WTC11 (cell line): ENCODE measurements around the gene MEGF9. TPM values are rescaled to one million over a fixed set of nuclear protein-coding genes. Genes with fewer than 3 reads are reported as not detected.

Experiments used
- ATAC-seq: fragments of 200-7000 bp; cut with Tn5 transposase; 2 replicates; pipeline ENCODE4 v1.10.0; 2021; ENCODE audit warnings: mild to moderate bottlenecking, moderate library complexity
- CTCF ChIA-PET: fragments of 300-600 bp; sonication (Branson Sonifier 250); formaldehyde crosslinking; loops from one replicate; lab custom pipeline; 2021; ENCODE audit warnings: antibody characterized with exemption; lab: Charles Lee
- POLR2A ChIA-PET: fragments of 350-600 bp; sonication (Branson Sonifier 250); formaldehyde crosslinking; loops from one replicate; lab custom pipeline; 2021; ENCODE audit warnings: antibody characterized with exemption; lab: Charles Lee
- DNase-seq: peaks from one replicate; pipeline ENCODE4 v3.0.0; 2021; ENCODE audit warnings: low spot score
- H3K27ac Mint-ChIP-seq: 2 replicates; pipeline ENCODE4 v1.8.0; 2021; ENCODE audit warnings: mixed read lengths
- H3K27me3 Mint-ChIP-seq: 2 replicates; pipeline ENCODE4 v1.8.0; 2021; ENCODE audit warnings: low read depth, mild to moderate bottlenecking, moderate library complexity, mixed read lengths
- H3K36me3 Mint-ChIP-seq: 2 replicates; pipeline ENCODE4 v1.8.0; 2021; ENCODE audit warnings: mixed read lengths
- H3K4me1 Mint-ChIP-seq: 2 replicates; pipeline ENCODE4 v1.8.0; 2022; ENCODE audit warnings: mixed read lengths
- H3K4me3 Mint-ChIP-seq: 2 replicates; pipeline ENCODE4 v1.8.0; 2021; ENCODE audit warnings: mild to moderate bottlenecking, moderate library complexity, mixed read lengths
- H3K9me3 Mint-ChIP-seq: 2 replicates; pipeline ENCODE4 v1.8.0; 2021; ENCODE audit warnings: mixed read lengths
- GRHL2 ChIP-seq: fragments of 250-450 bp; sonication (Bioruptor Pico); IDR thresholded peaks from 2 replicates; pipeline ENCODE4 v1.8.0; 2022; ENCODE audit warnings: mild to moderate bottlenecking, moderate library complexity; ENCODE audit not compliant: insufficient replicate concordance, severe bottlenecking
- HMGXB4 ChIP-seq: sonication (generic); formaldehyde crosslinking; IDR thresholded peaks from 2 replicates; pipeline ENCODE4 v1.8.1; 2023; ENCODE audit warnings: mild to moderate bottlenecking, moderate library complexity, missing genetic modification reagents
- MLX ChIP-seq: sonication (generic); formaldehyde crosslinking; IDR thresholded peaks from 2 replicates; pipeline ENCODE4 v1.8.1; 2023; ENCODE audit warnings: mild to moderate bottlenecking, missing genetic modification reagents, moderate library complexity
- NFYB ChIP-seq: sonication (generic); formaldehyde crosslinking; conservative IDR thresholded peaks from 2 replicates; pipeline ENCODE4 v1.8.0; 2022; ENCODE audit warnings: low read depth, missing genetic modification reagents
- SP1 ChIP-seq: sonication (generic); formaldehyde crosslinking; conservative IDR thresholded peaks from 2 replicates; pipeline ENCODE4 v1.8.1; 2022; ENCODE audit warnings: missing genetic modification reagents
- TEAD1 ChIP-seq: sonication (generic); formaldehyde crosslinking; IDR thresholded peaks from 2 replicates; pipeline ENCODE4 v1.8.0; 2022; ENCODE audit warnings: mild to moderate bottlenecking, missing genetic modification reagents
- ZNF232 ChIP-seq: sonication (generic); formaldehyde crosslinking; IDR thresholded peaks from 2 replicates; pipeline ENCODE4 v1.8.0; 2022; ENCODE audit warnings: mild to moderate bottlenecking, missing genetic modification reagents
- total RNA-seq: library from RNA; stranded (reverse); gene quantifications from 3 replicates; pipeline ENCODE4 v1.2.3, GENCODE V29; 2021
- TF ChIP-seq, protein P1 (sequence below): sonication (generic); formaldehyde crosslinking; IDR thresholded peaks from 2 replicates; pipeline ENCODE4 v1.8.0; 2022; ENCODE audit warnings: mild to moderate bottlenecking, missing genetic modification reagents
- TF ChIP-seq, protein P2 (sequence below): fragments of 200-600 bp; IDR thresholded peaks from 2 replicates; pipeline ENCODE4 v1.8.0; 2022; ENCODE audit warnings: antibody characterized with exemption
- TF ChIP-seq, protein P3 (sequence below): sonication (generic); formaldehyde crosslinking; IDR thresholded peaks from 2 replicates; pipeline ENCODE4 v1.8.1; 2023; ENCODE audit warnings: mild to moderate bottlenecking, missing genetic modification reagents
- TF ChIP-seq, protein P4 (sequence below): fragments of 250-450 bp; sonication (Bioruptor Pico); IDR thresholded peaks from 2 replicates; pipeline ENCODE4 v1.9.0; 2021; ENCODE audit warnings: mild to moderate bottlenecking
- TF ChIP-seq, protein P5 (sequence below): sonication (generic); formaldehyde crosslinking; IDR thresholded peaks from 2 replicates; pipeline ENCODE4 v1.8.0; 2022; ENCODE audit warnings: missing genetic modification reagents
- TF ChIP-seq, protein P6 (sequence below): sonication (generic); formaldehyde crosslinking; IDR thresholded peaks from 2 replicates; pipeline ENCODE4 v1.8.0; 2023; ENCODE audit warnings: missing genetic modification reagents, mild to moderate bottlenecking, borderline replicate concordance
- TF ChIP-seq, protein P7 (sequence below): sonication (generic); formaldehyde crosslinking; IDR thresholded peaks from 2 replicates; pipeline ENCODE4 v1.8.0; 2022; ENCODE audit warnings: mild to moderate bottlenecking, missing genetic modification reagents

Gene MEGF9
- total RNA-seq, 1 experiment from 2014 or later, result 0.92 TPM

- TF ChIP-seq GRHL2 (CRISPR knock-in tag) (no peak), HMGXB4 (CRISPR knock-in tag) (no peak), ZNF232 (CRISPR knock-in tag) (no peak), MLX (CRISPR knock-in tag) (no peak)
- TF ChIP-seq, protein P1, sequence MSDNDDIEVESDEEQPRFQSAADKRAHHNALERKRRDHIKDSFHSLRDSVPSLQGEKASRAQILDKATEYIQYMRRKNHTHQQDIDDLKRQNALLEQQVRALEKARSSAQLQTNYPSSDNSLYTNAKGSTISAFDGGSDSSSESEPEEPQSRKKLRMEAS (CRISPR knock-in tag), result no peak
- TF ChIP-seq, protein P2, sequence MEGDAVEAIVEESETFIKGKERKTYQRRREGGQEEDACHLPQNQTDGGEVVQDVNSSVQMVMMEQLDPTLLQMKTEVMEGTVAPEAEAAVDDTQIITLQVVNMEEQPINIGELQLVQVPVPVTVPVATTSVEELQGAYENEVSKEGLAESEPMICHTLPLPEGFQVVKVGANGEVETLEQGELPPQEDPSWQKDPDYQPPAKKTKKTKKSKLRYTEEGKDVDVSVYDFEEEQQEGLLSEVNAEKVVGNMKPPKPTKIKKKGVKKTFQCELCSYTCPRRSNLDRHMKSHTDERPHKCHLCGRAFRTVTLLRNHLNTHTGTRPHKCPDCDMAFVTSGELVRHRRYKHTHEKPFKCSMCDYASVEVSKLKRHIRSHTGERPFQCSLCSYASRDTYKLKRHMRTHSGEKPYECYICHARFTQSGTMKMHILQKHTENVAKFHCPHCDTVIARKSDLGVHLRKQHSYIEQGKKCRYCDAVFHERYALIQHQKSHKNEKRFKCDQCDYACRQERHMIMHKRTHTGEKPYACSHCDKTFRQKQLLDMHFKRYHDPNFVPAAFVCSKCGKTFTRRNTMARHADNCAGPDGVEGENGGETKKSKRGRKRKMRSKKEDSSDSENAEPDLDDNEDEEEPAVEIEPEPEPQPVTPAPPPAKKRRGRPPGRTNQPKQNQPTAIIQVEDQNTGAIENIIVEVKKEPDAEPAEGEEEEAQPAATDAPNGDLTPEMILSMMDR, result no peak
- TF ChIP-seq, all 79 proteins: peak for 0
Observed at GRCh38 chr9:120758544-120758943, 44.3 kb upstream of the MEGF9 start (continued).

- POLR2A ChIA-PET, result no interaction called here
Observed at GRCh38 chr9:120757026-120757913, 43.0 kb upstream of the MEGF9 start.

More at GRCh38 chr9:120757026-120757913, 43.0 kb upstream of the MEGF9 start:
- Mint-ChIP-seq H3K36me3 (peaks cover 7% of the 10 kb centered on the region; the same call in 1 of the 2 replicates), H3K4me1 (no peaks in the 10 kb centered on the region), H3K4me3 (no peak overlapping the region), H3K9me3 (no peaks in the 10 kb centered on the region), H3K27me3 (no peaks in the 10 kb centered on the region), H3K27ac (no peak overlapping the region)
- ATAC-seq, result no peak
- TF ChIP-seq, protein P3, sequence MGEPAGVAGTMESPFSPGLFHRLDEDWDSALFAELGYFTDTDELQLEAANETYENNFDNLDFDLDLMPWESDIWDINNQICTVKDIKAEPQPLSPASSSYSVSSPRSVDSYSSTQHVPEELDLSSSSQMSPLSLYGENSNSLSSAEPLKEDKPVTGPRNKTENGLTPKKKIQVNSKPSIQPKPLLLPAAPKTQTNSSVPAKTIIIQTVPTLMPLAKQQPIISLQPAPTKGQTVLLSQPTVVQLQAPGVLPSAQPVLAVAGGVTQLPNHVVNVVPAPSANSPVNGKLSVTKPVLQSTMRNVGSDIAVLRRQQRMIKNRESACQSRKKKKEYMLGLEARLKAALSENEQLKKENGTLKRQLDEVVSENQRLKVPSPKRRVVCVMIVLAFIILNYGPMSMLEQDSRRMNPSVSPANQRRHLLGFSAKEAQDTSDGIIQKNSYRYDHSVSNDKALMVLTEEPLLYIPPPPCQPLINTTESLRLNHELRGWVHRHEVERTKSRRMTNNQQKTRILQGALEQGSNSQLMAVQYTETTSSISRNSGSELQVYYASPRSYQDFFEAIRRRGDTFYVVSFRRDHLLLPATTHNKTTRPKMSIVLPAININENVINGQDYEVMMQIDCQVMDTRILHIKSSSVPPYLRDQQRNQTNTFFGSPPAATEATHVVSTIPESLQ (CRISPR knock-in tag), result no peak
- no peak for TF ChIP-seq SP1 (CRISPR knock-in tag)
- TF ChIP-seq, protein P4, sequence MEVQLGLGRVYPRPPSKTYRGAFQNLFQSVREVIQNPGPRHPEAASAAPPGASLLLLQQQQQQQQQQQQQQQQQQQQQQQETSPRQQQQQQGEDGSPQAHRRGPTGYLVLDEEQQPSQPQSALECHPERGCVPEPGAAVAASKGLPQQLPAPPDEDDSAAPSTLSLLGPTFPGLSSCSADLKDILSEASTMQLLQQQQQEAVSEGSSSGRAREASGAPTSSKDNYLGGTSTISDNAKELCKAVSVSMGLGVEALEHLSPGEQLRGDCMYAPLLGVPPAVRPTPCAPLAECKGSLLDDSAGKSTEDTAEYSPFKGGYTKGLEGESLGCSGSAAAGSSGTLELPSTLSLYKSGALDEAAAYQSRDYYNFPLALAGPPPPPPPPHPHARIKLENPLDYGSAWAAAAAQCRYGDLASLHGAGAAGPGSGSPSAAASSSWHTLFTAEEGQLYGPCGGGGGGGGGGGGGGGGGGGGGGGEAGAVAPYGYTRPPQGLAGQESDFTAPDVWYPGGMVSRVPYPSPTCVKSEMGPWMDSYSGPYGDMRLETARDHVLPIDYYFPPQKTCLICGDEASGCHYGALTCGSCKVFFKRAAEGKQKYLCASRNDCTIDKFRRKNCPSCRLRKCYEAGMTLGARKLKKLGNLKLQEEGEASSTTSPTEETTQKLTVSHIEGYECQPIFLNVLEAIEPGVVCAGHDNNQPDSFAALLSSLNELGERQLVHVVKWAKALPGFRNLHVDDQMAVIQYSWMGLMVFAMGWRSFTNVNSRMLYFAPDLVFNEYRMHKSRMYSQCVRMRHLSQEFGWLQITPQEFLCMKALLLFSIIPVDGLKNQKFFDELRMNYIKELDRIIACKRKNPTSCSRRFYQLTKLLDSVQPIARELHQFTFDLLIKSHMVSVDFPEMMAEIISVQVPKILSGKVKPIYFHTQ, result no peak
- TF ChIP-seq, protein P5, sequence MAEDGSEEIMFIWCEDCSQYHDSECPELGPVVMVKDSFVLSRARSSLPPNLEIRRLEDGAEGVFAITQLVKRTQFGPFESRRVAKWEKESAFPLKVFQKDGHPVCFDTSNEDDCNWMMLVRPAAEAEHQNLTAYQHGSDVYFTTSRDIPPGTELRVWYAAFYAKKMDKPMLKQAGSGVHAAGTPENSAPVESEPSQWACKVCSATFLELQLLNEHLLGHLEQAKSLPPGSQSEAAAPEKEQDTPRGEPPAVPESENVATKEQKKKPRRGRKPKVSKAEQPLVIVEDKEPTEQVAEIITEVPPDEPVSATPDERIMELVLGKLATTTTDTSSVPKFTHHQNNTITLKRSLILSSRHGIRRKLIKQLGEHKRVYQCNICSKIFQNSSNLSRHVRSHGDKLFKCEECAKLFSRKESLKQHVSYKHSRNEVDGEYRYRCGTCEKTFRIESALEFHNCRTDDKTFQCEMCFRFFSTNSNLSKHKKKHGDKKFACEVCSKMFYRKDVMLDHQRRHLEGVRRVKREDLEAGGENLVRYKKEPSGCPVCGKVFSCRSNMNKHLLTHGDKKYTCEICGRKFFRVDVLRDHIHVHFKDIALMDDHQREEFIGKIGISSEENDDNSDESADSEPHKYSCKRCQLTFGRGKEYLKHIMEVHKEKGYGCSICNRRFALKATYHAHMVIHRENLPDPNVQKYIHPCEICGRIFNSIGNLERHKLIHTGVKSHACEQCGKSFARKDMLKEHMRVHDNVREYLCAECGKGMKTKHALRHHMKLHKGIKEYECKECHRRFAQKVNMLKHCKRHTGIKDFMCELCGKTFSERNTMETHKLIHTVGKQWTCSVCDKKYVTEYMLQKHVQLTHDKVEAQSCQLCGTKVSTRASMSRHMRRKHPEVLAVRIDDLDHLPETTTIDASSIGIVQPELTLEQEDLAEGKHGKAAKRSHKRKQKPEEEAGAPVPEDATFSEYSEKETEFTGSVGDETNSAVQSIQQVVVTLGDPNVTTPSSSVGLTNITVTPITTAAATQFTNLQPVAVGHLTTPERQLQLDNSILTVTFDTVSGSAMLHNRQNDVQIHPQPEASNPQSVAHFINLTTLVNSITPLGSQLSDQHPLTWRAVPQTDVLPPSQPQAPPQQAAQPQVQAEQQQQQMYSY, result no peak
- no peak for TF ChIP-seq TEAD1 (CRISPR knock-in tag)
- TF ChIP-seq, protein P6, sequence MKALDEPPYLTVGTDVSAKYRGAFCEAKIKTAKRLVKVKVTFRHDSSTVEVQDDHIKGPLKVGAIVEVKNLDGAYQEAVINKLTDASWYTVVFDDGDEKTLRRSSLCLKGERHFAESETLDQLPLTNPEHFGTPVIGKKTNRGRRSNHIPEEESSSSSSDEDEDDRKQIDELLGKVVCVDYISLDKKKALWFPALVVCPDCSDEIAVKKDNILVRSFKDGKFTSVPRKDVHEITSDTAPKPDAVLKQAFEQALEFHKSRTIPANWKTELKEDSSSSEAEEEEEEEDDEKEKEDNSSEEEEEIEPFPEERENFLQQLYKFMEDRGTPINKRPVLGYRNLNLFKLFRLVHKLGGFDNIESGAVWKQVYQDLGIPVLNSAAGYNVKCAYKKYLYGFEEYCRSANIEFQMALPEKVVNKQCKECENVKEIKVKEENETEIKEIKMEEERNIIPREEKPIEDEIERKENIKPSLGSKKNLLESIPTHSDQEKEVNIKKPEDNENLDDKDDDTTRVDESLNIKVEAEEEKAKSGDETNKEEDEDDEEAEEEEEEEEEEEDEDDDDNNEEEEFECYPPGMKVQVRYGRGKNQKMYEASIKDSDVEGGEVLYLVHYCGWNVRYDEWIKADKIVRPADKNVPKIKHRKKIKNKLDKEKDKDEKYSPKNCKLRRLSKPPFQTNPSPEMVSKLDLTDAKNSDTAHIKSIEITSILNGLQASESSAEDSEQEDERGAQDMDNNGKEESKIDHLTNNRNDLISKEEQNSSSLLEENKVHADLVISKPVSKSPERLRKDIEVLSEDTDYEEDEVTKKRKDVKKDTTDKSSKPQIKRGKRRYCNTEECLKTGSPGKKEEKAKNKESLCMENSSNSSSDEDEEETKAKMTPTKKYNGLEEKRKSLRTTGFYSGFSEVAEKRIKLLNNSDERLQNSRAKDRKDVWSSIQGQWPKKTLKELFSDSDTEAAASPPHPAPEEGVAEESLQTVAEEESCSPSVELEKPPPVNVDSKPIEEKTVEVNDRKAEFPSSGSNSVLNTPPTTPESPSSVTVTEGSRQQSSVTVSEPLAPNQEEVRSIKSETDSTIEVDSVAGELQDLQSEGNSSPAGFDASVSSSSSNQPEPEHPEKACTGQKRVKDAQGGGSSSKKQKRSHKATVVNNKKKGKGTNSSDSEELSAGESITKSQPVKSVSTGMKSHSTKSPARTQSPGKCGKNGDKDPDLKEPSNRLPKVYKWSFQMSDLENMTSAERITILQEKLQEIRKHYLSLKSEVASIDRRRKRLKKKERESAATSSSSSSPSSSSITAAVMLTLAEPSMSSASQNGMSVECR (CRISPR knock-in tag), result no peak
- no peak for TF ChIP-seq NFYB (CRISPR knock-in tag)
- TF ChIP-seq, protein P7, sequence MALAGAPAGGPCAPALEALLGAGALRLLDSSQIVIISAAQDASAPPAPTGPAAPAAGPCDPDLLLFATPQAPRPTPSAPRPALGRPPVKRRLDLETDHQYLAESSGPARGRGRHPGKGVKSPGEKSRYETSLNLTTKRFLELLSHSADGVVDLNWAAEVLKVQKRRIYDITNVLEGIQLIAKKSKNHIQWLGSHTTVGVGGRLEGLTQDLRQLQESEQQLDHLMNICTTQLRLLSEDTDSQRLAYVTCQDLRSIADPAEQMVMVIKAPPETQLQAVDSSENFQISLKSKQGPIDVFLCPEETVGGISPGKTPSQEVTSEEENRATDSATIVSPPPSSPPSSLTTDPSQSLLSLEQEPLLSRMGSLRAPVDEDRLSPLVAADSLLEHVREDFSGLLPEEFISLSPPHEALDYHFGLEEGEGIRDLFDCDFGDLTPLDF (CRISPR knock-in tag), result no peak
- TF ChIP-seq, all 79 proteins: peak for 0
- CTCF ChIA-PET, result interaction anchor here (1.4 to 2.0 kb wide), 2 partner anchors 137 to 303 kb away, joined by 4 to 23 read pairs; no protein-coding TSS in a partner anchor
- DNase-seq, result no peak
